SK-N-MC (cell line): ENCODE results near the gene PHF14.
A peak's percentile ranks its signal among the peaks of the same experiment; 100 is the strongest.

Source experiments
- DNase-seq: peaks from one replicate; pipeline ENCODE4 v3.0.0-alpha.2; 2011; ENCODE audit warnings: low read depth, low spot score
- H3K27ac ChIP-seq: fragments of 200-600 bp; sonication (generic); 2 replicates; pipeline ENCODE4 v1.5.1; 2016; ENCODE audit warnings: mixed run types
- H3K36me3 ChIP-seq: fragments of 200-600 bp; sonication (generic); 2 replicates; pipeline ENCODE4 v1.6.1; 2017; ENCODE audit warnings: antibody characterized with exemption, low read length, mixed read lengths; ENCODE audit not compliant: insufficient read depth
- H3K4me3 ChIP-seq: fragments of 200-600 bp; sonication (generic); 2 replicates; pipeline ENCODE4 v1.5.1; 2016
- H3K9ac ChIP-seq: fragments of 200-600 bp; sonication (generic); 2 replicates; pipeline ENCODE4 v1.8.0; 2017; ENCODE audit warnings: mixed run types, mixed read lengths; ENCODE audit not compliant: insufficient read length
- H3K9me3 ChIP-seq: fragments of 200-600 bp; sonication (generic); 2 replicates; pipeline ENCODE4 v1.6.1; 2017; ENCODE audit warnings: low read depth, mild to moderate bottlenecking, antibody characterized with exemption, low read length, moderate library complexity, mixed read lengths
- EZH2 ChIP-seq: fragments of 200-600 bp; sonication (generic); IDR thresholded peaks from one replicate; pipeline ENCODE4 v1.6.1; 2017; ENCODE audit warnings: antibody characterized with exemption
- FOXP2 ChIP-seq: optimal IDR thresholded peaks from 2 replicates; pipeline ENCODE3; 2011; ENCODE audit warnings: mild to moderate bottlenecking, moderate library complexity; ENCODE audit not compliant: insufficient read depth; ENCODE audit errors: extremely low read length, control extremely low read depth
- POLR2AphosphoS5 ChIP-seq: IDR thresholded peaks from 2 replicates; pipeline ENCODE4 v1.6.1; 2012; ENCODE audit warnings: mild to moderate bottlenecking, low read depth, low read length, borderline replicate concordance

PHF14 gene

GRCh38 chr7:11133436-11133959 is 159.8 kb downstream of the PHF14 start:
- Histone ChIP-seq H3K36me3 (peaks cover 39% of the 10 kb centered on the region), H3K27ac (peak overlapping the region; percentile 51), H3K9me3 (no peaks in the 10 kb centered on the region), H3K9ac (no peak overlapping the region), H3K4me3 (no peak overlapping the region)
- DNase-seq, result no peak
- TF ChIP-seq POLR2AphosphoS5 (no peak), EZH2 (no peak), FOXP2 (no peak)

GRCh38 chr7:11135573-11135972 is 161.9 kb downstream of the PHF14 start:
- Histone ChIP-seq H3K36me3 (peaks cover 49% of the 10 kb centered on the region), H3K27ac (no peak overlapping the region), H3K9ac (no peak overlapping the region), H3K4me3 (no peak overlapping the region), H3K9me3 (no peaks in the 10 kb centered on the region)
- TF ChIP-seq EZH2, result no peak
- TF ChIP-seq FOXP2, result no peak
- TF ChIP-seq POLR2AphosphoS5, result no peak
- DNase-seq, result no peak

DNA sequence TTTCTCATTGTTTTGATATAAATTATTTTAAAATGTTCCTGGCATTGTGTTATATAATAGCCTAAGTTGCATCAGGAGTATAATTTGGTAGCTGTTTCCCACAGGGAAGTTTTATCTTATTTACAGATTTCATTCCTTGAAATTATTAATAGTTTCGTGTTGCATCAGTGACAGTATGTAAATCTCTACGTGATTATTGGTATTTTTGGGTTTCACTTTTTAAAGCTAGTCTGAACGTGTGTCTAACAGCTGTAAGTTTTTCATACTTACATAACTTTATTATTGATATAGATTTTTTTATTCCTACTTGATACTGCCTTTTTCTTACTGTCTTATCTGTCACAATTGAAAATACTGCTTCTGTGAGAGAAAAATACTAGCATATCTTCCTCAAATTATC is 167.9 kb downstream of the PHF14 start:
- H3K27ac ChIP-seq, result peak overlapping the region; percentile 35; the same call in 1 of the 2 replicates
- H3K4me3 ChIP-seq, result no peak overlapping the region
- no peak for DNase-seq
- peaks cover 33% of the 10 kb centered on the region for H3K36me3 ChIP-seq
- H3K9ac ChIP-seq, result no peak overlapping the region
- H3K9me3 ChIP-seq, result no peaks in the 10 kb centered on the region
- TF ChIP-seq FOXP2 (no peak), POLR2AphosphoS5 (no peak), EZH2 (no peak)

GRCh38 chr7:11153694-11154093 is 180.0 kb downstream of the PHF14 start:
- Histone ChIP-seq H3K4me3 (no peak overlapping the region), H3K9me3 (no peaks in the 10 kb centered on the region), H3K27ac (no peak overlapping the region), H3K36me3 (peaks cover 19% of the 10 kb centered on the region; the same call in 1 of the 2 replicates), H3K9ac (no peak overlapping the region)
- TF ChIP-seq POLR2AphosphoS5 (0 out of 2 replicates have a peak, but pooled peaks have one; percentile 6), FOXP2 (no peak), EZH2 (no peak)
- no peak for DNase-seq

- no peak for DNase-seq
Measured at GRCh38 chr7:11155883-11156282, 182.2 kb downstream of the PHF14 start.

GRCh38 chr7:11161499-11161898 is 187.8 kb downstream of the PHF14 start:
- no peak for TF ChIP-seq POLR2AphosphoS5
- no peak overlapping the region for H3K4me3 ChIP-seq
- H3K9ac ChIP-seq, result no peak overlapping the region
- no peak overlapping the region for H3K27ac ChIP-seq
- DNase-seq, result no peak
- no peaks in the 10 kb centered on the region for H3K9me3 ChIP-seq
- peaks cover 22% of the 10 kb centered on the region for H3K36me3 ChIP-seq

More at GRCh38 chr7:11155883-11156282, 182.2 kb downstream of the PHF14 start:
- Histone ChIP-seq H3K36me3 (peaks cover 22% of the 10 kb centered on the region), H3K9me3 (no peaks in the 10 kb centered on the region), H3K9ac (no peak overlapping the region), H3K4me3 (no peak overlapping the region), H3K27ac (peak overlapping the region; percentile 55; the same call in 1 of the 2 replicates)
- no peak for TF ChIP-seq EZH2
- TF ChIP-seq POLR2AphosphoS5, result no peak
- no peak for TF ChIP-seq FOXP2

DNA sequence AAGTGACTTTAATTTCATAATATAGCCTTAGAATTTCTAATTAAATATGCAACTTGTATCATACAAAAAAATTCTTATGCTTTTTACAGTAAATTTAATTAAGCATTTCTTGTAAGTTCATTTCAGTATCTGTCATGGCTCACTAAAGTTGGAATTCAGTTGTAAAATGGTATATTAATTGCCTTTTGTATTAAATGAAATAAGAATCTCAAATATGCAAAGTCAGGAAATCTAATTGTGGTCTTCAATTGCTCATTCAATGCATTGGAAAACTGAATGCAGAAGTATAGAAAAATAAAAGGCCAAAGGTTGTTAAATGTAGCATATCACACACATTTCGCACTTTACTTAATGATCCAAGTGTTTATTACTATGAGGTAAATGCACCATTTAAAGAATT is 189.5 kb downstream of the PHF14 start:
- H3K36me3 ChIP-seq, result peaks cover 25% of the 10 kb centered on the region
- peak overlapping the region; percentile 79 for H3K27ac ChIP-seq
- H3K9ac ChIP-seq, result no peak overlapping the region
- H3K9me3 ChIP-seq, result no peaks in the 10 kb centered on the region
- peak overlapping the region; percentile 43 for H3K4me3 ChIP-seq
- TF ChIP-seq POLR2AphosphoS5, result no peak
- no peak for TF ChIP-seq EZH2
- TF ChIP-seq FOXP2, result no peak
- no peak for DNase-seq

GRCh38 chr7:11166051-11166450 is 192.4 kb downstream of the PHF14 start:
- no peak for TF ChIP-seq EZH2
- no peak for TF ChIP-seq POLR2AphosphoS5
- TF ChIP-seq FOXP2, result no peak
- peak overlapping the region; percentile 43; the same call in 1 of the 2 replicates for H3K27ac ChIP-seq
- no peak overlapping the region for H3K9ac ChIP-seq
- DNase-seq, result no peak
- H3K9me3 ChIP-seq, result no peaks in the 10 kb centered on the region
- no peak overlapping the region for H3K4me3 ChIP-seq
- H3K36me3 ChIP-seq, result peaks cover 7% of the 10 kb centered on the region

GRCh38 chr7:11168650-11169170 is 195.0 kb downstream of the PHF14 start:
- Histone ChIP-seq H3K4me3 (0 out of 2 replicates have a peak overlapping the region, but pooled peaks have one; percentile 70), H3K36me3 (peaks cover 6% of the 10 kb centered on the region), H3K9me3 (no peaks in the 10 kb centered on the region), H3K27ac (peak overlapping the region; percentile 95), H3K9ac (peak overlapping the region; percentile 69)
- DNase-seq, result no peak
- TF ChIP-seq POLR2AphosphoS5 (no peak), FOXP2 (no peak), EZH2 (no peak)
